ENCODE data around the gene CEP68. TPM values are rescaled to one million over a fixed set of nuclear protein-coding genes. Genes with fewer than 3 reads are reported as not detected.
A peak's percentile ranks its signal among the peaks of the same experiment; 100 is the strongest.

Gene CEP68
- total and polyA plus RNA-seq, 4 experiments from 2014 or later = 19.9 to 59.9 (median 43.0) TPM

DNA sequence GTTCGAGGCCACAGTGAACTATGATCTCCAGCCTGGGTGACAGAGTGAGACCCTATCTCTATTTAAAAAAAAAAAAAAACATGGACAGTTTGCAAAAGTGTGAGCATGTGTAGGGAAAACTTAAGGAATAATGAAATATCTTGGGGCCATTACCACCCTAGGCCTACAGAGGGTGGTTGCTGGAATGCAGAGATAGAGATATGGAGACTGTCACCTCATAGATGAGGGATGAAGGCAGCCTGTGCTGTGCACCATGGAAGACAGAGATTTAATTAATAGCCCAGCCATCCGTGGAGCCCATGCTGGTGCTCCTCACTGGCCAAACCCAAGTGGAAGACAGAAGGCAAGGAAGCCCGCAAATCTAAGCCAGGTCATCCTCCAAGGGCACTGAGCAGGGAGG, 16.6 kb upstream of the CEP68 start:
- CTCF ChIA-PET (ENCODE audit: partially characterized antibody) = interaction anchor here (0.7 to 9.5 kb wide), 9 partner anchors 8 to 122 kb away, joined by 3 to 165 read pairs (median 5); partner anchors contain the start of gene CEP68
- Histone ChIP-seq H3K27me3 (ENCODE audit: insufficient read depth, low read length) (no peaks in the 10 kb centered on the region), H3K27ac (ENCODE audit: low read depth, low read length) (no peak overlapping the region), H3K36me3 (ENCODE audit: insufficient read depth, low read length) (no peaks in the 10 kb centered on the region), H3K9me3 (ENCODE audit: control insufficient read depth in 1 of 2, low read length in 2 of 2) (no peaks in the 10 kb centered on the region), H3K4me1 (ENCODE audit: insufficient read depth, low read length) (peaks cover 8% of the 10 kb centered on the region), H3K4me3 (ENCODE audit: low read length in 2 of 2) (no peak overlapping the region)
- DNase-seq = no peak
- no peak overlapping the region for H3K27ac Mint-ChIP-seq
- H3K9me3 Mint-ChIP-seq = peaks cover 0 to 13% (median 8%) of the 10 kb centered on the region in 8 donors
- intact Hi-C loops (cut with micrococcal nuclease) = loop anchor here (1.0 to 2.0 kb wide), 6 partner anchors 17 to 534 kb away; partner anchors contain the start of genes CEP68 and SLC1A4
- POLR2A ChIA-PET (ENCODE audit: partially characterized antibody) = no interaction called here
- peaks cover 6 to 12% of the 10 kb centered on the region in 2 donors for H3K36me3 Mint-ChIP-seq
- H3K27me3 Mint-ChIP-seq = no peaks in the 10 kb centered on the region
- H3K4me1 Mint-ChIP-seq = peaks cover 4 to 11% (median 8%) of the 10 kb centered on the region in 4 donors
- no peak overlapping the region for H3K4me3 Mint-ChIP-seq

DNA sequence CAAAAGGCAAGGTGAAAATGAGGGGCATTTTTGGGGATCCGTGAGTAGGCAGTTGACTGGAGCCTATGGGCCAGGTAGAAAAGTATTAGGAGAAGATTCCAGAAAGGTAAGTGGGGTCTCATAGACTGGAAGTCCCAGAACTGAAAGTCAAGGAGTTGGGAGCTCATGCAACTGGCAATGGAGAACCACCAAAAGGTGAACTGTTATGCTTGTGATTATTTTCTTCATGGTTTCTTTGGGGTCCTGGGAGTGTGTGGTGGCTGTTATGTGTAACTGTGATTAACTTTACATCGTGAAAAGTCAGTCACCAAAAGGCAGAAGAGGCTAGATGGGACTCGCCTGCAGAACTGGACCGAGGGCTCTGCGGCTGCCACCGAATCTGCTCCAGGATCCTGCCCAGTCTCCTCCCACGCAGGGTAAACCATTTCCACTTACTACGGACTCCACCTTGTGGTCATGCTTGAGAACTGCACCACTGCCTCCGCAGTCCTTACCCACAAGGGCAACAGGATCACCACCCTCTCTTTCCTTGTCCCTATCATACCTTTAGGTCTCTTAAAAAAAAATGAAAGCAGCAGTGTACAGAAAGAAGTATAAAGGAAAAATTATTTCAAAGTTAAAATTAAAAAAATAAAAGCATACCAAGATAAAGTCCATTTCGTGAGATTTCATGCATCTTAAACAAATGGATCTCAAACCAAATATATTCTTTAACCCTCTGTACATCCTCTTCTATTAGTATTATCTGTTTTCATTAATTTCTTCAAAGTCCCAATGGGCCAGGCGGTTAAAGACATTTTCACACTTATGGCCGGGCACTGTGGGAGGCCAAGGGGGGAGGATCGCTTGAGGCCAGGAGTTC, 15.6 kb upstream of the CEP68 start:
- Mint-ChIP-seq H3K4me3 (peak overlapping the region in 2 of 8 donors; percentile 38 to 76), H3K27ac (no peak overlapping the region), H3K4me1 (peaks cover 4 to 11% (median 8%) of the 10 kb centered on the region in 4 donors), H3K9me3 (peaks cover 0 to 21% (median 10%) of the 10 kb centered on the region in 8 donors), H3K27me3 (no peaks in the 10 kb centered on the region), H3K36me3 (peaks cover 11 to 21% of the 10 kb centered on the region in 2 donors)
- CTCF ChIA-PET (ENCODE audit: partially characterized antibody) = interaction anchor here (0.6 to 9.5 kb wide), 10 partner anchors 9 to 123 kb away, joined by 3 to 165 read pairs (median 5); partner anchors contain the start of gene CEP68
- POLR2A ChIA-PET (ENCODE audit: partially characterized antibody) = interaction anchor here (0.6 to 1.8 kb wide), 4 partner anchors 15 to 123 kb away, joined by 3 to 8 read pairs (median 3); partner anchors contain the start of gene CEP68
- H3K4me3 ChIP-seq (ENCODE audit: low read length in 2 of 2) = no peak overlapping the region
- H3K9me3 ChIP-seq (ENCODE audit: control insufficient read depth in 1 of 2, low read length in 2 of 2) = no peaks in the 10 kb centered on the region
- no peak overlapping the region for H3K27ac ChIP-seq (ENCODE audit: low read depth, low read length)
- no peaks in the 10 kb centered on the region for H3K27me3 ChIP-seq (ENCODE audit: insufficient read depth, low read length)
- peaks cover 8% of the 10 kb centered on the region for H3K4me1 ChIP-seq (ENCODE audit: insufficient read depth, low read length)
- intact Hi-C loops (cut with micrococcal nuclease) = loop anchor here (1.0 to 2.0 kb wide), 6 partner anchors 16 to 533 kb away; partner anchors contain the start of genes CEP68 and SLC1A4
- peak; percentile 67 to 74 (median 69) for DNase-seq
- H3K36me3 ChIP-seq (ENCODE audit: insufficient read depth, low read length) = no peaks in the 10 kb centered on the region

DNA sequence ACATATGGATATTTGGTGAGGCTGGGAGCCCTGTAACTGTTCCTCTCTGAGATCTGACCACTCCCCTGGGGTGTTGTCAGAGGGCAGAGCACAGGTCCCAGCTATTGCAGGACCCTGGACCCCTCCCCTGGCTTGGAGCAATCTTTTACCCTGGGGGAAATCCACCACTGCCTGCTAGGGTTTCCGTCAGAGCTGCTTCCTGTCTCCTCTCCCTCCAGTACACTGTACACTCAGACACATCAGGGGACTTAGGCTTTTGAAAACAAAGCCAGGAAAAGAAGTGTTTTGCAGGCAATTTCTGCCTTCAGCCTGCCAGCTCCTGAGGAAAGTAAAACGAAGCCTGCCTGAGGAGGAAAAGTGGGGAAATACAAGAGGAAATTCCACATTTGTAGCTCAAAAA, 13.2 kb upstream of the CEP68 start:
- Mint-ChIP-seq H3K36me3 (peaks cover 14 to 31% of the 10 kb centered on the region in 2 donors), H3K4me3 (no peak overlapping the region), H3K9me3 (peaks cover 0 to 21% (median 11%) of the 10 kb centered on the region in 8 donors), H3K4me1 (peaks cover 4 to 11% (median 8%) of the 10 kb centered on the region in 4 donors), H3K27me3 (no peaks in the 10 kb centered on the region), H3K27ac (no peak overlapping the region)
- no peaks in the 10 kb centered on the region for H3K9me3 ChIP-seq (ENCODE audit: control insufficient read depth in 1 of 2, low read length in 2 of 2)
- no peak overlapping the region for H3K27ac ChIP-seq (ENCODE audit: low read depth, low read length)
- intact Hi-C loops (cut with micrococcal nuclease) = no loop called here
- no peaks in the 10 kb centered on the region for H3K36me3 ChIP-seq (ENCODE audit: insufficient read depth, low read length)
- DNase-seq = no peak
- H3K4me1 ChIP-seq (ENCODE audit: insufficient read depth, low read length) = peaks cover 8% of the 10 kb centered on the region
- ChIA-PET CTCF (ENCODE audit: partially characterized antibody) (interaction anchor here (0.7 to 9.5 kb wide), 11 partner anchors 8 to 126 kb away, joined by 3 to 165 read pairs (median 4); partner anchors contain the start of genes CEP68 and RAB1A), POLR2A (ENCODE audit: partially characterized antibody) (interaction anchor here (1.0 to 1.3 kb wide), 2 partner anchors 13 to 125 kb away, joined by 4 read pairs; partner anchors contain the start of gene CEP68)
- H3K27me3 ChIP-seq (ENCODE audit: insufficient read depth, low read length) = no peaks in the 10 kb centered on the region
- H3K4me3 ChIP-seq (ENCODE audit: low read length in 2 of 2) = no peak overlapping the region

DNA sequence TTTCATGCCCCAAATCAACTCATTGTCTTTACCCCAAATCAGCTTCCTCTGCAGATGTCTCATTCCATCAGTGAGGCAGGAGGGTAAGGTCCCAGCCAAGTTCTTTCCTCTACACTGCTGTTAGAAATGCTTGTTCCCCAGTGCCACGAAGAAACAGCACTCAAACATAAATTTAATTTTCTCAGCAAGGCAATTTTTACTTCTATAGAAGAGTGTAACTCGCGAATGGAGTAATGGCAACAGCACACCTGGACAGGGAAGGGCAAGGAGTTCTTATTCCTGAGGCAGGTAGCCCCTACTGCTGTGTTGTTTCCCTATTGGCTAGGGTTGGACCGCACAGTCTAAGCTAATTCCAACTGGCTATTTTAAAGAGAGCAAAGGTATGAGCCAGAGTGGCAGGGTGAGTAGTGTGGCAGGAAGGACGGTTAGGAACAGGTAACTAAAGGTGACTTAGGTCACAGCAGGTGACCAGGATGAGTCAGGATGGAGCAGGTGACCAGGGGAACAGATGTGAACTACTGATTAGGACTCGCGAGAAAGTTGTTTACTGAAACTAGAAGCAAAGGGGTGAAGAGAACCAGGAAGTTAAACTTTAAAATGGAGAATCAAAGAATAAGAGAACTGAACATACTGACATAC, 12.0 kb upstream of the CEP68 start:
- Mint-ChIP-seq H3K4me3 (no peak overlapping the region), H3K4me1 (peaks cover 4 to 11% (median 8%) of the 10 kb centered on the region in 4 donors), H3K27me3 (no peaks in the 10 kb centered on the region), H3K27ac (no peak overlapping the region), H3K36me3 (peaks cover 14 to 31% of the 10 kb centered on the region in 2 donors), H3K9me3 (peaks cover 0 to 25% (median 12%) of the 10 kb centered on the region in 8 donors)
- peaks cover 8% of the 10 kb centered on the region for H3K4me1 ChIP-seq (ENCODE audit: insufficient read depth, low read length)
- no peaks in the 10 kb centered on the region for H3K36me3 ChIP-seq (ENCODE audit: insufficient read depth, low read length)
- no peak for DNase-seq
- POLR2A ChIA-PET (ENCODE audit: partially characterized antibody) = interaction anchor here (1.3 kb wide), 1 partner anchor 126 kb away, joined by 4 read pairs; no protein-coding TSS in a partner anchor
- H3K27me3 ChIP-seq (ENCODE audit: insufficient read depth, low read length) = no peaks in the 10 kb centered on the region
- CTCF ChIA-PET (ENCODE audit: partially characterized antibody) = interaction anchor here (1.1 to 9.5 kb wide), 6 partner anchors 11 to 127 kb away, joined by 3 to 165 read pairs (median 6); partner anchors contain the start of genes CEP68 and RAB1A
- no peak overlapping the region for H3K4me3 ChIP-seq (ENCODE audit: low read length in 2 of 2)
- no peak overlapping the region for H3K27ac ChIP-seq (ENCODE audit: low read depth, low read length)
- intact Hi-C loops (cut with micrococcal nuclease) = no loop called here
- no peaks in the 10 kb centered on the region for H3K9me3 ChIP-seq (ENCODE audit: control insufficient read depth in 1 of 2, low read length in 2 of 2)

DNA sequence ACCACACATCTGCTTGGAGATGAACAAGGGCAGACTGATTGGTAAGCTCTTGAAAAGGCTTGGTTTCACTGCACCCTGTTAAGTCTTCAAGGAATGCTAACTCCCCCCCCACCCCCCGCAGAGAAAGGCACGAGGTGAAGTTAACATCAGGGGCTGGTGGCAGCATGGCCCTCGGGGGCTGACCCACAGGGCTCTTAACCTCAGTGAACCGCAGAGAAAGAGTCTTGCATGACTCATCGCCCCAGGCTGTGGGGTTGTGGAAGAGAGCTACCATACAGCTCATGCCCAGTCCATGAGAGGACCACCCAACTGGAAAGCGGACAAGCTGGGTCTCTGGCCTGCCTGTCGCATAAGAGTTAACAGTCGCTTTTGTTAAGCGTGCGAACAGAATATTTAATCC, 10.6 kb upstream of the CEP68 start:
- Histone ChIP-seq H3K27ac (ENCODE audit: low read depth, low read length) (no peak overlapping the region), H3K4me3 (ENCODE audit: low read length in 2 of 2) (no peak overlapping the region), H3K36me3 (ENCODE audit: insufficient read depth, low read length) (no peaks in the 10 kb centered on the region), H3K4me1 (ENCODE audit: insufficient read depth, low read length) (peaks cover 2% of the 10 kb centered on the region), H3K9me3 (ENCODE audit: control insufficient read depth in 1 of 2, low read length in 2 of 2) (no peaks in the 10 kb centered on the region), H3K27me3 (ENCODE audit: insufficient read depth, low read length) (no peaks in the 10 kb centered on the region)
- Mint-ChIP-seq H3K36me3 (peaks cover 14 to 31% of the 10 kb centered on the region in 2 donors), H3K4me3 (no peak overlapping the region), H3K9me3 (peaks cover 0 to 25% (median 12%) of the 10 kb centered on the region in 8 donors), H3K4me1 (peaks cover under 1 to 4% (median under 1%) of the 10 kb centered on the region in 4 donors), H3K27me3 (no peaks in the 10 kb centered on the region), H3K27ac (no peak overlapping the region)
- ChIA-PET CTCF (ENCODE audit: partially characterized antibody) (interaction anchor here (0.6 to 9.5 kb wide), 2 partner anchors 128 to 142 kb away, joined by 3 to 165 read pairs; no protein-coding TSS in a partner anchor), POLR2A (ENCODE audit: partially characterized antibody) (no interaction called here)
- no peak for DNase-seq
- intact Hi-C loops (cut with micrococcal nuclease) = no loop called here

DNA sequence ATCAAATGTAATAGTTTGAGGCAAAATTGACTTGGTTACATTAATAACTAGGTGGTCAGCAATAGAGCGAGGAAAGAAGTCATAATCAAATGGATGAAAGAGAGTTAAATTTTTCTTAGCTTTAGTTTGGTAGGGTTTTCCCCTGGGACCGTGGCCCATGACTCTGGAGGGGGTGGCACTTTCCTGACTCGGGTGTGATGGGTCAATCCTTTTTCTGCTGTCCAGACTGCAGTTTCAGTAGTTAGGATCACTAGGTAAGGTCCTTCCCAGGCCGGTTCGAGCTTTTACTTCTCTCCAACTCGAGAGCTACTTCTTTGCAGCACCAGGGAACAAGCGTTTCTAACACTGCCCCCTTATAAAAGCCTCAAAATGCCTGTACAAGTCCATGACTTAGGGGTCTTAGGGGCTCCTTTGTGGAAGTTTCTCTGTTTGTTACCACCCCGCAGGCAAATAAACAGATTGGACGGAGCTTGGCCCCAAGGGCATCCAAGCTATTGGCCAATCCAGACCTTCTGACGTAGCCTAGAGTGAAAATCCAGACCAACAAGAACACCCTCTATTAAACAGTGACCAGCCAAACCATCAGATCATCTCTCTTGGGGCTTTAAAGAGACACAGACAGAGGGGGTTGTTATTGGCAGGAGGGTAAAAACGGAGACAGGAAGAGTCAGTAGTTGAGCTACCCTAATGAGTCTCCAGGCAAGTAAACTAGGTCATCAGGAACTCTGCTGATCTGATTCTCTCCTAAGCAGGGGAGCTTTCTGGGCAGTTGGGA, 9.4 kb upstream of the CEP68 start:
- Histone ChIP-seq H3K36me3 (ENCODE audit: insufficient read depth, low read length) (no peaks in the 10 kb centered on the region), H3K27ac (ENCODE audit: low read depth, low read length) (no peak overlapping the region), H3K4me3 (ENCODE audit: low read length in 2 of 2) (no peak overlapping the region), H3K27me3 (ENCODE audit: insufficient read depth, low read length) (no peaks in the 10 kb centered on the region), H3K4me1 (ENCODE audit: insufficient read depth, low read length) (no peaks in the 10 kb centered on the region), H3K9me3 (ENCODE audit: control insufficient read depth in 1 of 2, low read length in 2 of 2) (no peaks in the 10 kb centered on the region)
- Mint-ChIP-seq H3K27me3 (no peaks in the 10 kb centered on the region), H3K4me1 (peaks cover 0 to 3% (median 0%) of the 10 kb centered on the region in 4 donors), H3K36me3 (peaks cover 14 to 31% of the 10 kb centered on the region in 2 donors), H3K4me3 (no peak overlapping the region), H3K9me3 (peaks cover 0 to 25% (median 12%) of the 10 kb centered on the region in 8 donors), H3K27ac (peak overlapping the region in 1 of 7 donors; percentile 15)
- POLR2A ChIA-PET (ENCODE audit: partially characterized antibody) = interaction anchor here (1.1 kb wide), 2 partner anchors 83 to 1458 kb away, joined by 3 read pairs; partner anchors contain the start of genes MDH1, RAB1A and WDPCP
- DNase-seq = no peak
- intact Hi-C loops (cut with micrococcal nuclease) = no loop called here
- CTCF ChIA-PET (ENCODE audit: partially characterized antibody) = interaction anchor here (0.8 to 2.0 kb wide), 3 partner anchors 18 to 130 kb away, joined by 3 to 8 read pairs (median 4); no protein-coding TSS in a partner anchor
